ENCODE measurements around the gene AUH.

GRCh38 chr9:91395553-91396471 is 34.1 kb upstream of the AUH start:
- no peak for TF ChIP-seq TAF1 (IDR thresholded peaks at IDR 0.05; ENCODE audit: low read depth)
- TF ChIP-seq NFIC (IDR thresholded peaks at IDR 0.05), result no peak
- TF ChIP-seq EP300 (IDR thresholded peaks at IDR 0.05; ENCODE audit: borderline replicate concordance), result no peak
- TF ChIP-seq CEBPB (IDR thresholded peaks at IDR 0.05), result no peak
- no peak for TF ChIP-seq RAD21 (IDR thresholded peaks at IDR 0.05; ENCODE audit: low read depth)
- peak; percentile 46; the same call in 1 of the 2 replicates for TF ChIP-seq TEAD4 (IDR thresholded peaks at IDR 0.05)
- no peak for TF ChIP-seq REST (IDR thresholded peaks at IDR 0.05; ENCODE audit: low read depth)
- TF ChIP-seq FOXM1 (IDR thresholded peaks at IDR 0.05; ENCODE audit: borderline replicate concordance, low read depth), result no peak
- peak; percentile 24; the same call in 1 of the 2 replicates for TF ChIP-seq MAX (IDR thresholded peaks at IDR 0.05)
- TF ChIP-seq CREB1 (IDR thresholded peaks at IDR 0.05; ENCODE audit: low read depth), result no peak
- TF ChIP-seq ZBTB7A (IDR thresholded peaks at IDR 0.05; ENCODE audit: low read depth), result no peak
- no peak for TF ChIP-seq TCF12 (IDR thresholded peaks at IDR 0.05; ENCODE audit: low read depth)
- TF ChIP-seq EGR1 (IDR thresholded peaks at IDR 0.05), result no peak

All from Ishikawa (cell line).